ENCODE results near the gene SH3TC1.

SH3TC1 gene

DNA sequence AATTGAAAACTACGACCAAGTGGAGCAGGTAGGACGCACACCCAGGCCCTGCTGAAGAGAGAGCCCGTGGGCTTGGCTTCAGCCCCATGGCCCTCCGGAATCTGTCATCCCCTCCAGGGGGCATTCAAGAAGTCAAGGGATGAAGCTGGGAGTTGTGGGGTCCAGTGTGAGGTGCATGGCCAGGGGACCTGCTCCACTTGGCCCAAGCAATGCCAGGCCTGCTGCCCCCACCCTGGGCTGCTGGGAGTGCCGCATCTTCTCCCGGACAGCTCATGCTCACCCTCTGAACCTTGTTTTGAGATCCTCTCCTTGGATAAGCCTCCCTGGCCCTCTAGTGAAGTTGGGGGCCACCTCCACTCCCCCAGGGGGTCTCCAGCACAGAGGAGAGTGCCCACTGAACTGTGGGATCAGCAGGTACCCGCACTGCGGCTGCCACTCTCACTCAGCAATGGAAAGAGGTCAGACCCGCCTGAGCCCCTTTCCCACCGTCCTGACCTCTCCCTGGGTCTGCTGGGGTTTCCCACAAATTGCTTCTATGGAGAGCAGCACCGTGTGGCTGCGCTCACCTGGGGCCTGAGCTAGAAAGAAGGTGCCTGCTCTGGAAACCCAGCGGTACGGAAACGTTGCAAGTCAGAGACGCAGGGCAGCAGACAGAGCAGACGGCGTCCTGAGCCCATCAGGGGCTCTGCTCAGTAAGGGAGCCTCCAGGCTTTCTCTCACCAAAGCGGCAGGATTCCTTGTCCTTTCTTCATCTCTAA is 35.5 kb upstream of the SH3TC1 start:
- FAIRE-seq: no peak
- DNase-seq (ENCODE audit: insufficient read length, low spot score): no peak

DNA sequence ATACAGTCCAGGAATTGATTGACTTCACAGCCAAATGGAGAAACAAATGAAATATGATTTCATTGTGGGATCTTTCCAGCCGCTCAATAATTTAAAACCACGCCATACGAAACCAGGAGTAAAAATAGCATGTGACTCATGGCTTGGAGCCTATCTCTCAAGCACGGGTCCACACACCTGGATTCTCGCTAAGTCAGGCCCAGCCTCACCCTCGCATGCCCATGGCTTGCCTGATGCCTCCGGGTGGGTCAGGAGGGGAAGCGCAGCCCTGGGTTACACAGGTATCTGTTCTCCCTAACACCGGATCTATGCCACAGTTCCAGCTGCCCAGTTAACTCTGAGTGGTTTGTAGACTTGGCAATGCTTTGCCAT is 34.9 kb upstream of the SH3TC1 start:
- no peak for DNase-seq (ENCODE audit: insufficient read length, low spot score)
- no peak for FAIRE-seq

DNA sequence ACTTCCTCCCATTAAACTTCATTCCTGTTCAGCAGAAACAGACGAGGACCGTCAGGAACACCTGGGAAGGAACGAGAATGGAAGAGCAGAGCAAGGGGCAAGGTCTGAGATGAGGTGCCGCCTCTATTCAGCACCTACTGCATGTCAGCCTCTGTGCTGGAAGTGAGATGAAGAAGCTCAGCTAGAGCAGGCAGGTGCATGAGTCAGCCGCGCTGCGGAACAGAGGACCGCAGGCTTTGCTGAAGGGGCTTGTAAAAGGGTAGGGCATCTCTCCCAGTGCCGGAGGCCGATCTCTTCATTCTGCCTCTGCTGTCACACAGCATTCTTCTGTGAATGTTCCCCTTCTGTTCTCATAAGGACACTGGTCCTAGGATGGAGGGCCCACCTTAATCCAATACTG is 34.4 kb upstream of the SH3TC1 start:
- FAIRE-seq: no peak
- DNase-seq (ENCODE audit: insufficient read length, low spot score): no peak

DNA sequence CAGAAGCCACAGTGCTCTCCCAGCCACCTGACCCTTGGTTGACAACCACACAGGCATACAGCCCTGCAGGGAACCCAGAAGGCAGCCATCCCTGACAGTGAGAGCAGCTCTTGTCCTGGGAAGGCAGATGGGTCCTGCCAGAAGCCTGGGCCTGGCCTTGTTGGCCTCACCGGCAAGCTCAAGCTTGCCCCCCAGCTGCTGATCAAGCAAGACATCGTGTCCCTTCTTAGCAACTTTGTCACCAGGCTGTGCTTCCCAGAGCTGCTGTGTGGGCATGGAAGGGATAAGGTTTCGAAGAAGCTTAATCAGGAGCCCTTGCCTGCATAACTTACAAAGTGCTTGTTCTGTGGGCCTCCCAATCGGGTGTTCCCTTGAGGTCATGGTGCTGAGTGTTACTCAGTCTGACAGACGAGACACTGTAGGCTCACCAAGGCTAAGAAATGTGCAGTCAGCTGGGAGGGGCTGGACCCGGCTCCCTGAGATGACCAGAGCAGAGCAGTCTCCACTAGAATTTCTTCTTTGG is 33.7 kb upstream of the SH3TC1 start:
- no peak for FAIRE-seq
- no peak for DNase-seq (ENCODE audit: insufficient read length, low spot score)

DNA sequence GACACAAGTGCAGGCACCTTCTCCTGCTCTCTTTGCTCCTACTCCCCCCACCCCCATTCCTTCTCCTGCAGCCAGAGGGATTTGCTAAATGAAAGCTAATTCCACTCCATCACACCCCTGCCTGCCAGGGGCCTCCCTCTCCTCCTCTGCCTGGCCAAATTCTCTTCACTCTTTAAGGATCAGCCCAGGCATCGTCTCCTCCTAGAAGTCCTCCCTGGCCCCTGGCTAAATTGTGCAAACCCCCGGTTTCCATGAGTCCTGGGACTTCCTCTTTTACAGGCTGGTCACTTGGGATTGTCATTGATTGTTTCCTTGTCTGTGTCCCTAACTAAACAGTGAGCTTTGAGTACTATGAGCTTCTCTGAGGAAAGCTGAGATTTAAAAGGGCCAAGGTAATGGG is 31.8 kb upstream of the SH3TC1 start:
- DNase-seq (ENCODE audit: insufficient read length, low spot score) (no peak), FAIRE-seq (no peak)

DNA sequence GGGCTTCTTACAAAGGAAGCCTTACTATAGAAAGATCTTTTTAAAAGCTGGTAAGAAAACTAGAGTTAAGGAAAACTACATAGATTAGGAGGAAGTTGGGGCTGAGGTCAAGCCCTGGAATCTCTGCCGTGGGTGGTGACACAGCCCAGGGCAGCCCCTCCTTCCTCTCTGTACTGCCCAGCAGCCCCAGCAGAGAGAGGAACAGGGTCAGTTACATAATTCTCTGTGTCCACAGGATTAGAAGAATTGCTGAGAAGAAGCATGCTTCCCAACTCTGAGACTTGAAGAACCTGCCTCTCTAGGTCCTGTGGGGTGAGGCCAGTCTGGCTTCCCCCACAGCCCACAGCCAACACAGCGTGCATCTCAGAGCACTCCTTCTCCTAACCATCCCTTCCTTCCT is 31.3 kb upstream of the SH3TC1 start:
- no peak for DNase-seq (ENCODE audit: insufficient read length, low spot score)
- FAIRE-seq: peak; percentile 54

DNA sequence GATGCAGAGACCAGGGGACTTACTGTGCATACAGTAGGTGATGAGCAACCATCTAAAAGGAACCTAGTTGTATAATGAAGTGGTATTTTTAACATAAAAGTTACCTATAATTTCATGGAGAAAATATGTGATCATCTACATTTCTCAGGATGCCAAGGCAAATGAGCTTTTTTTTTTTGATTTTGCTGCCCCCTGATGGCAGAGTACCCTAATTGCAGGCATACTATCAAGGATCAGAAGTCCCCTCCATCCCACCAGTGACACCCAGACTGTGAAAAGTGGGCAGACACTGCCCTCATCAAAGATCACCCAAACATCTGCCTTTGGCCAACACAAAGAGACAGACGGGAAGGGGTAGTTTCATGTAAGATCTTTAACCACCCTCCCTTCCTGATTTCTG is 30.9 kb upstream of the SH3TC1 start:
- no peak for FAIRE-seq
- no peak for DNase-seq (ENCODE audit: insufficient read length, low spot score)

DNA sequence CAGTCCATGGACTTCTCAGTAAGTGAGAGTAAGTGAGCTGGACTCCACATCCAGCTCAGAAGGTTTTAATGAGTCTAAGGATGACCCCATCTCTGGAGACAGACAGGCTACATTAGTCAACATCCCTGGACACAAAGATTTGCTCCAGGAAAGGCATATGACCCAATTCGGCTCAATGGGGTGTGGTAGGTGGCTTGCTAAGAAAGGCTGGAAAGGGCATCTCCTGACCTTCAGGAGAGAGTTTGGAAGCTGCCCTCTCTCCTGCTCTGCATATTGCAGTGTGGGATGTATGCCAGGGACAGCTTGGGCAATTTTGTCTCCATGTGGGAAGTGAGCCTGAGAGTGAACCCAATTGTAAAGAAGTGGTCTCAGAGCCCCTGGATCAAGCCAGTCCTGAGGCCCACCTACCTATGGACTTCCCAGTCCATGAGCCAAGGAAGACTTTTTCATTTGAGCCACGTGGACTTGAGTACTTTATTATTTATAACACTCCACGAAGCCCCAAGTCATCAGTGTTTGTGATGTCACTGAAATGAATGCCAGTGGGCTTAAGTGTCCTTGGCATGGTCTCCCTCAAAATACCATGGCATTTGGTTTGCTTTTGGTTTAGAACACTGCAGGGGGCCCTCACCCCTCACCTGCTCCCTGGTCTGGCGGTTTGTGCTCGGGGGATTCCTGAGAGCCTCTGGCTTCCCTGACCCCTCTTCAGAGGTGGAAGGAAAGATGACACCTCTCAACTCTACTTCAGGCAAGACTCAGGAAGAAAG is 30.1 kb upstream of the SH3TC1 start:
- FAIRE-seq: no peak

DNA sequence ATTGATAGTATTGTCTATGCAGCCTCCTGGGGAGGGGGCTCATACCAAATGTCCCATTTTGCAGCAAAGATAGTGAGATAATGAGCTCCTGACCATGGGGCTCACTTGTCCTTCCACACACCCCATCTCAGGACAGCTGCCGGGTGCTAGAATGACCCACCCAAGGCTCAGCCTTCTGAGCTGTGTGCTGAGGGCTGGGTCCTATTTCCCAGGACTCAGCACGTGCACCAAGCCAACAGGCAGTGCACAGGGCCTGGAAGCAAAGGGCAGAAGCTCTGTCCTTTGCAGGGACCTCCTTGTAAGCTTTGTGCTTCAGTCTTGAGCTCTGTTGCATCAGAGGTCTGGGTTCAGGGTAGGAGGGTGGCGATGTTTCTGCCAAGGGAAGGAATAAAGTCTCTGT is 29.3 kb upstream of the SH3TC1 start:
- DNase-seq (ENCODE audit: insufficient read length, low spot score) (no peak), FAIRE-seq (no peak)

More for the DNA sequence above, 30.1 kb upstream of the SH3TC1 start:
- DNase-seq (ENCODE audit: insufficient read length, low spot score): no peak

DNA sequence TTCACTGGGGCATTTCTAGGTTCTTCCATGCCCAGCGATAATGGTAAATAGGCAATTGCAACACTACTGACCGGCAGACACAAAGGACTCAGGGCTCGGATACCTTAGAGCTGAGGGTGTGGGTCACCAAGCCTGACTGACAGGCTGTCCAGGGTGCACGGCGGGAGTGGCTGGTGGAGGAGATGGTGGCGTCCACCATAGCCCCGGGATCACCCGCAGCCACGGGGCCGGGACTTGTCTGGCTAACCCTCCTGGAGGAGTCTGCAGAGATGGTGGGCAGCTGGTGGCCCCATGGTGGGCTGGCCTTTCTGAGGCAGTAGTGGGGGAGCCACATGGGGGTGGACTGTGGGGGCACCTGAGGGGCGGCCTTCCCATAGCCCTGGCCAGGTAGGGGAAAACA is 28.7 kb upstream of the SH3TC1 start:
- FAIRE-seq (no peak), DNase-seq (ENCODE audit: insufficient read length, low spot score) (no peak)

DNA sequence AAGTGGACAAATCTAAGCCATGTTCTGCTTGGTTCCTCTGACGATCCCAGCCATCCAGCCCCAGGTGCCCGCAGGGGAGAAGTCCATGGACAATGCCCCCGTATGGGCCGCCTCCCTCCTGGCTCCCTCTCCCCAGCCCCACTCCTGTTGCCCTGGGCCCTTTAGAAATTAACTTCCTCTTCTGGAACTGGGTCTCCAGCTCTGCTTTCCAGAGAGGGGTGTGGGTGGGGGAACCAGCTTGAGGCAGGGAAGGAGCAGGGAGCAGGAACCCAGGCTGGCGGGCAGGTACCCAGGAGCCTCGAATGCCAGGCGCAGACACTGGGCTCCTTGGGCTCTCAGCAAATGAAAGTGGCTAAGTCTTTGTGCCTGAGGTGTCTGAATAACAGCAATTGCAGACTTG is 27.8 kb upstream of the SH3TC1 start:
- DNase-seq (ENCODE audit: insufficient read length, low spot score) (no peak), FAIRE-seq (no peak)

DNA sequence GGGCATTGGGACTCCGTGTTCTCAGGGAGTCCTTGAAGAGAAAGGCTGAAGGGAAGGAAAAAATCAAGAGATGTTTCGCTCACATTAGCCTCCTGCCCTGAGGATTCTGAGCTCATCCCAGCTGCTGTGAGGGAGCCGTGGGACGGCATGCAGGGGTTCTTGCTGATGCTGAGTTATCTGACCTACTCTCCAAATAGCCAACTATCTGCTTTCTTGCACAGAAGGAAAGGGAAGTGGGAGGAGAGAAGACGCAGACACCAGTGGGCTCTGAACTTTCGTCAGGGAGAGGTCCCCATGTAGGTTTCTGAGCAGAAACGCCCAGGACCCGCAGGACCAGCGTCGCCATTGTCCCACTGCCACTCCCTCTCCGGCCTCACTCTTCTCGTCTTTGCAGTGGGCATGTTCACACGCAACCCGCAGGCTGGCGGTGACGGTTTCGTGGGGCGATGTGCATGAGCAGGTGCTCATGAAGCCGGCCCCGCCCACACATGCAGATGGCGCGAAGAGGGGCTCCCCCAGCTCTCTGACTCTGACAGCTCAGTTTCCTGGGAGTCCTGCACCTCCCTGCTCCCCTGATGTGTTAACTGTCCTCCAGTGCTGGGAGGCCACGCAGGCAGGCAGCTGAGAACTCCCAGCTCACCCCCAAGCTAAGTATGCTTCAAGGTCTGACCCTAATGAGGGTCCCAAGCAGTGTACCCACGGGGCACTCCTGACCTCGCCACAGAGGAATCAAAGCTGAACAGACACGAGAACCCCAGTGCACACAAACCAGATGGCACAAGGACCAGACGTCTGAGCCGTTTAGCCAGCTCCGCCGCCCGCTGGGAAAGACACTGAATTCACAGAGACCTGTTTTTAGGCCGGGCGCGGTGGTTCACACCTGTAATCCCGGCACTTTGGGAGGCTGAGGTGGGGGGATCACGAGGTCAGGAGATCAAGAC is 26.8 kb upstream of the SH3TC1 start:
- FAIRE-seq: no peak
- DNase-seq (ENCODE audit: insufficient read length, low spot score): no peak

DNA sequence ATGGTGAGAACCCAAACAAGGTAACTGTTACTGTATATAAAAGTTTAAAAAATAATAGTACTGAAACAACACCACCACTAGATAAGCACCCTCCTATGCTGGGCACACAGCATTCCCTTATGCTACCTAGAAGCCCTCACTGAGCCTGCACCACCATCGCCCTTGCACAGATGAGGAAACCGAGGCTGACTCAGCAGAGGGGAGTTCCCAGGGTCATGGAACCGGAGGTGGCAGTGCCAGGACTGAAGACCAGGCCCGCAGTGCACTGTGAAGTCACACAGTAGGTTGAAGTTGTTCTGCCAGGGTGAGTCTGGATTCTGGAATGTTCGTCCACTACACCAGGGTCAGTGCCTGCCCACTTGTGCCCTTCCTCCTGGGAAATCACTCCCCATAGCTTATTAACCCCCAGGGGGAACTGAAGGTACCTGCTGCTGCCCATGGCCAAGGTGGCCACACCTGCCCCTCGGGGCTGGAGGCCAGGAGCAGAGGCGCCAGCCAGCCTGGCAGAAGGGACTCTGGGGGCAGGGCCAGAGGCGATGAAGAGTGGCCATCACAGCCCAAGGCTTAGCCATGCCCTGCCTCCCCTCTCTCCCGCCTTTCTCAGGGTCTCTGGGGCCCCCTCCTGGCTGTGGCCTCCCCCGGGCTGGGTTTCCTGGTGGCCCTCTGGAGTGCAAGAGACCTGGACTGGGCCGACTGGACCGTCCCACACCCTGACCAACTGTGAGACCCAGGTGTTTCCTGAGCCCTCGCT is 25.4 kb upstream of the SH3TC1 start:
- no peak for DNase-seq (ENCODE audit: insufficient read length, low spot score)
- no peak for FAIRE-seq

DNA sequence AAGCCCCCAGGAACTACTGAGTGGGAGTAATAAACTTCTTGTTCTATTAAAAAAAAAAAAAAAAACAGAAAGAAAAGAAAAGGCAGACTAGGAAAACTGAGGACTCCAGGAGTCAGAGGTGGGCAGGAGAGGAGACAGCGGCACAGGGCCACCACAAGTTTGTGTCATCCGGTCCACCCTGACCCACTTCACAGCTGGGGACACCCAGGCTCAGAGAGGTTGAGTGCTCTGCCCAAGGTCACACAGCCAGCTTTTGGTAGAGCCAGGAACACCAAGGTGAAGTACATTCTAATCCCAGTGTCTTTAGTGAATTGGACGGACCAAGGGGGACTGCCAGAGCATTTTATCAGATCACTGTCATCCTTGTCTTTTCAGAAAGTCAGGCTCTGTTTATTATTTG is 24.1 kb upstream of the SH3TC1 start:
- FAIRE-seq (no peak), DNase-seq (ENCODE audit: insufficient read length, low spot score) (no peak)

DNA sequence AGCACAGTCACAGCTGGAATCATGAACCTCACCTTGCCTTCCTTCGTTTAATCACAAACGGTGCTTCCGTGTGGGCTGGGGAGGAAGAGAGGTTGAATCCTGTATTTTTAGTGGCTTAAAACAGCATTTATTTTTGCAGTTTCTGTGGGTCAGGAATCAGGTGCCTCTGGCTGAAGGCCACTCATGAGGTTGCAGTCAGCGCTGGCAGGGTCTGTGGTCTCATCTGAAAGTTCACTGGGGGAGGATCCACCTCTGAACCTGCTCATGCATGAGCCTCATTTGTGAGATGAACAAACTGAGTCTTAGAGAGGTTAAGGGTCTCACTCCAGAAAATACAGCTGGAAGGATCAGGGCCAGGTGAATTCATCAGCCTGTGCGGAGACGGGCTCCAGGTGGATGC is 23.4 kb upstream of the SH3TC1 start:
- DNase-seq (ENCODE audit: insufficient read length, low spot score) (no peak), FAIRE-seq (no peak)

DNA sequence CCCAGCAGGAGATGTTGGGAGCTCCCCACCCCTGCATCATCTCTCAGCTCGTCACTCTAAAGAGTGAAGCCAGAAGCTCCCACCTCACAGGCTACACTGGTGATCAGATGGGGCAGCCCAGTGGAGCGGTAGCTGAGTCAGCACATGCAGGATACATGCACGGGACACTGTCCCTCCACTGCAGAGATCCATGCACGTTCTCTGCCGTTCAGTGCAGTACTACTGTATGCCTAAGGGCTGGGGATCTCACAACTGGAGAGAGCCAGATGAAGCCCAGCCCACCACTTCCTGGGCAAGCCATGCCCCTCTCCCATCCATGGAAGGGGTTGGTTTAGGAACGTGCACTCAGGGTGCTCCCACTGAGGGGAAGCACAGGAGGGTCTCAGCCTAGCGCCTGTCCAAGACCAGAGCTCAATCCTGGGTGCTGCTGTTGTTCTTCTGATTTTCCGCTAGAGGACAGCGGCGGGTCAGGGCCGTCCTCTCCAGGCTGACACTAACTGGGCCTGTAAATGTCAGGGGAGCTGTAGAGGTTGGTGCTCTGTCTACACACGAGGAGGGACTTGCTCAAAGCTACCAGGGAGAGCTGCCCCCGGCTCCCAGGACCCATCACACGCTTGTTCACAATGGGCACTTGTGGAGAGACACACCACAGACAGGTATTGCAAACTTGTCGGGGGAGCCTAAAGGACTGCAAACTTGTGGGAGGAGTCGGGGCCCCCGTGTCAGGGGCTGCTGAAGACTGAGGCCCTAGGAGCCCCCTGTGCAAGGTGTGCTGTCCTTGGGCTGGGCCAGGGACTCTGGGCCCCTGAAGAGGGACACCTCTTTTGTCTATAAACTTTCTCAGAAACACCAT is 22.3 kb upstream of the SH3TC1 start:
- DNase-seq (ENCODE audit: insufficient read length, low spot score) (peak; percentile 78), FAIRE-seq (peak; percentile 58)

DNA sequence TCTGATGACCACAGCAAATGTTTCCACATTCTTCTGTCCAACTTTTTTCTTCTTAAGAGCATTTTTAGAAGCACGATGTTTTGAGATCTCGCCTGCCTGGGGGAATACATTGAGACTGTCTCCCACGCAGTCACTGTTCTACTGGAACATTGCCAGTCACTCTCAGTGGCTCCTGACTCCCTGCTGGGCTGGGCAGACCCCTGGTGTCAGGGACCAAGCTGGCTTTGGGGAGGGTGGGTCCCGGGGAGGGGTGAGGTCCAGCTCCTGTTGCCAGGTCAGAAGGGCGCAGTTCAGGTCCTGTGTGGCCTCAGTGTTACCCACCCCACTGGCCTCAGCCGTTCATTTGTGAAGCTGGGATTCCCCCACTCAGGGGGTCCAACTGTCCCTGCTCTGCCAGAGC is 21.5 kb upstream of the SH3TC1 start:
- no peak for FAIRE-seq
- no peak for DNase-seq (ENCODE audit: insufficient read length, low spot score)

DNA sequence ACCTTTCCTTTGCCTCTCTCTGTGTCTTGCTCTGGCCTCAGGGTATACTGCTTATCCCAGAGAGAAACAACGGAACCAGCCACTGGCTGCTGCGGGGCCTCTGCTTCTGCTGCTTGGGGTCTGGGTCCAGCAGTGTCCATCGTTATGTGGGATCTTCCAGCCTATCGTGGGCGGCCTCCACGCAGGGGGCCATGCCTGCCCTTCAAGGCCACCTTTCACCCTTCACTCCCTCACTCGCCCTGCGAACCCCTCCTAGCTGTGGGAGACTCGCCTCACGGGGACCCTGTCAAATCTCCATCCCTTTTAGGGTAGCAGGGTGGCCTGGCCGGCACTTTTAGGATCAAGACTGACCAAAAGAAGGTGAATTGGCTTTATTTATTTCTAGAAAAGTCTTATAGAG is 21.1 kb upstream of the SH3TC1 start:
- FAIRE-seq (no peak), DNase-seq (ENCODE audit: insufficient read length, low spot score) (no peak)

DNA sequence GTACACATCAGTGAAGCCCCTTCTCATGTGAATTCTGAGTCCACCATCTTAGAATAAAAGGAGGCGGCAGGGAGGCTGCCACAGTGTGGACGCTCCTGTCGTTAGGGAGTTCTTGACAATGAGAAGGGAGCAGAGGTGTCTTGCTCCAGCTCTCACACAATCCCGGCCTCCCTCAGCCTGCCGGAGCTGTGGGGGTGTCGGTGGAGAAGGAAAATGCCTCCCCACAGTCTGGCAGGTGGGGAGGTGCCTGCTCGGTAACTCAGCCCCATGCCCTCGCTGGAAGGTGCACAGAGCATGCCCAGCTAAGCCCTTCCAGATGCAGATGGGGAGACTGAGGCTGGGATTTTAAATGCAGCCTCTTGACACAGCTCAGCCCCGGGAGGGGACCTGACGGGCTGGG is 20.0 kb upstream of the SH3TC1 start:
- FAIRE-seq: no peak

DNA sequence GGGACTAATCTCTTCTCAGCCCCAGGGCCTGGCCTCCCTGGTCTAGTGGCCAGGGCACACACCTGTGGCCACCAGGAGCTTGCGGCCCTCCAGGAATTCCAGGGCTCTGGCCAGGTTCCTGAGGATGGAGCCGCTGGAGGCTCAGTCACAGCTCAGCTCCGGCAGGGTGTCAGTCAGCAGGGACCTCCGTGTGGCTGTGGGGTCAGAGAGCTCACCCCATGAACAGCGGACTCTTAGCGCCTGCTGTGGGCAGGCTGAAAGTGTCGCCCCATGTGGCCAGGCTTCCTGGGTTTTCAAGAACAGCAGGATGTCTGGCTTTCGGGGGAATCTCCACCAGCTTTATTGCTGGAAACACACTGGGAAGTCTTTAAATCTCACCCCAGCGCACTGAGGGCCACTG is 19.3 kb upstream of the SH3TC1 start:
- FAIRE-seq (no peak), DNase-seq (ENCODE audit: insufficient read length, low spot score) (no peak)

More for the DNA sequence above, 20.0 kb upstream of the SH3TC1 start:
- DNase-seq (ENCODE audit: insufficient read length, low spot score): no peak
